GM21619 (cell line): ENCODE results near the gene TRIM45.
A peak's percentile ranks its signal among the peaks of the same experiment; 100 is the strongest.

ENCODE experiments used
- ATAC-seq: cut with Tn5 transposase; IDR thresholded peaks from one replicate; pipeline ENCODE4 v1.9.1; 2021; ENCODE audit not compliant: unreplicated experiment

TRIM45 gene

GRCh38 chr1:117101334-117101733, 20.2 kb downstream of the TRIM45 start:
- no peak for ATAC-seq

GRCh38 chr1:117098287-117098890, 23.2 kb downstream of the TRIM45 start:
- ATAC-seq = no peak

DNA sequence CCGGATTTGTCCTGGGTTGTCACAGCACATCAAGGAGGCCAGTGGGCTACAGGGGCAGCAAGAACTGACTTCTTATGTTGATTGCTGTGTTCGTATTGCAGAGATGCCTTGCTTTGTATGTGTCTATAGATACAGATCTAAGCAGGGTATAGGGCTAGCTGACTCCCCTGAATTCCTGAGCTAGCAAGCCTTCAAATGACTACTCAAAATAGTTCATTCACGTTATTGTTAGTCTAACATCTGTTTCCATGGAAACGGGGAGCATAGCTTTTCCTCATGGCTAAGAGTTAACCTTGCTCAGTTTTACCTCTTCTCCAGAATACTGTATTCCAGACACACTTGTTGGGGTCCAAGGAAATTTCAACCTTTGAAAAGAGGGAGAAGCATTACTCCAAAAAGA, 24.1 kb downstream of the TRIM45 start:
- no peak for ATAC-seq

- no peak for ATAC-seq
These were observed 24.6 kb downstream of the TRIM45 start for GRCh38 chr1:117096951-117097408.

DNA sequence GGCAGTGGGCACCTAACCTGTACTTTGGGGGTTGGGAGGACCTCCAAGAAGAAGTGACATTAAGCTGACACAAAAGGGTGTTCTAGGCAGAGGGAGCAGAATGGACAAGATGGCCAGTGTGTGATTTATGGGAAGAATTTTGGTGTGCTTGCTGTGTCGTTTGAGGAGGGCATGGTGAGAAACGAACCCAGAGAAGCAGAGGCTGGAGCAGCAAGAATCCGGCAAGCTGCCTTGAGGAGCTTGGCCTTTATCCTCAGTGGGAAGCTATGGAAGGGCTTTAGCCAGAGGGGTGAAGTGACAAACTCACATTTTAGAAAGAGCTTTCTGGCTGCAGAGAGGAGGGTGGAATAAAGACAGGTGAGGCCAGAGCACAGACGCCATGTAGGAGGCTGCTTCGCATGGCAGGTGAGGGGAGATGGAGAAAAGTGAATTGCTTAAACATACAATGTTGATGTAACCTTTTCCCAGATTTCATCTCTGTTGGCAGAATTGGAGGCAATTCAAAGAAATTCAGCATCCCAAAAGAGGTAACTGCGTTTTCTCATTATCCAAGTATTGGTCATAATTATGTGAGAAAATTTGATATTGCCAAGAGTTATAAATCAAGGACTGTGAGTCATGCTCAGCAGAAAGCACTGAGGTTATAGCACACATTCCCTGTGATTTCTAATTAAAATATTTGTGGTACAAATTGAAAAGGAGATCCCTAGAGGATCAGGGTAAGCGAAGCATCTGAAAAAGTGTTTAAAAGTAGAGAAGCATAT, 26.5 kb downstream of the TRIM45 start:
- ATAC-seq = no peak

GRCh38 chr1:117093870-117094621, 27.5 kb downstream of the TRIM45 start:
- ATAC-seq = no peak

DNA sequence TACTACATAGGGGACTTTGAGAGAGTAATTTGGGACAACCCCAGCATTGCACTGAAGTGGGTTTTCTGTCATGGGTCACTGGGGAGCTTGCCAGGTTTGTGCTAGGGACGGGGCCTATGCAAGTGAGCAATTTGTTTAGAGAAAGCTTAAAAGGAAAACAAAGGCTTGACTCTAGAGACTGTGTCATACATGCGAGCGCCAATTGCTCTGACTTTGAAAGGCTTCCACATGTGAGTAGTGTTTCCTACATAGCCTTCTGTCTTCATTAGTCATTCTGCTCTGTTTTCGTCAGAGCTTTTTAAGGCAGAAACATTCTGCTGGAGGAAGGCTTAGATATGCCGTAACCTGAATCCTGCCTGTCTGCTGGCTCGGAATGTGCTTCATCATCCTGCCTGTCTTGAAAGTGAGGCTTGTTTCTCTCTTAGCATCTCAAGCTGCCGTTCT, 28.4 kb downstream of the TRIM45 start:
- ATAC-seq = no peak

GRCh38 chr1:117092594-117092993, 29.0 kb downstream of the TRIM45 start:
- no peak for ATAC-seq

- no peak for ATAC-seq
These were observed 31.6 kb downstream of the TRIM45 start for GRCh38 chr1:117089996-117090395.

- ATAC-seq = no peak
These were observed 33.9 kb downstream of the TRIM45 start for GRCh38 chr1:117087686-117088085.

GRCh38 chr1:117084231-117084630, 37.3 kb downstream of the TRIM45 start:
- ATAC-seq = no peak

GRCh38 chr1:117079737-117080136, 41.8 kb downstream of the TRIM45 start:
- no peak for ATAC-seq

DNA sequence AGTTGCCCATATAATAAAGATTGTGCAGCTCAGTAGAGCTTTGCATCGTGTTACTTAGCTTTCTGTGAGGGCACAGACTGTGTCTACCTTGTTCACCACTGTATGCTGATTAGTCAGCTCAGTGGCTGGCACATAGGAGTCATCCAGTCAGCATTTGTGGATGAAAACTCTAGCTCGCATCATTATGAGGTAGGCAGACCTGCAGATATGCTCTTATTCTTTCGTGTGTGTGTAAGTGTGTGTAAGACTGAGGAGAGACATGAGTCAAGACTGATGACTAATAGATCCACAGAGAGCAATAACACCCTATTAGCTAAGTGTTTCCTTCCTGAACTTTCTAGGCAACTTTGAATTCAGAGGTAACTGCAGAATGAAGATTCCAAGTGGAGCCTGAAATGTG, 44.3 kb downstream of the TRIM45 start:
- ATAC-seq = no peak

- no peak for ATAC-seq
These were observed 44.9 kb downstream of the TRIM45 start for GRCh38 chr1:117076648-117077047.

GRCh38 chr1:117070124-117070523, 51.4 kb downstream of the TRIM45 start:
- ATAC-seq = no peak

- ATAC-seq = no peak
These were observed 52.2 kb downstream of the TRIM45 start for GRCh38 chr1:117069220-117069844.

GRCh38 chr1:117068580-117068979, 53.0 kb downstream of the TRIM45 start:
- no peak for ATAC-seq

GRCh38 chr1:117067533-117068370, 53.8 kb downstream of the TRIM45 start:
- ATAC-seq = peak; percentile 54

- ATAC-seq = no peak
These were observed 55.2 kb downstream of the TRIM45 start for GRCh38 chr1:117066367-117066766.

DNA sequence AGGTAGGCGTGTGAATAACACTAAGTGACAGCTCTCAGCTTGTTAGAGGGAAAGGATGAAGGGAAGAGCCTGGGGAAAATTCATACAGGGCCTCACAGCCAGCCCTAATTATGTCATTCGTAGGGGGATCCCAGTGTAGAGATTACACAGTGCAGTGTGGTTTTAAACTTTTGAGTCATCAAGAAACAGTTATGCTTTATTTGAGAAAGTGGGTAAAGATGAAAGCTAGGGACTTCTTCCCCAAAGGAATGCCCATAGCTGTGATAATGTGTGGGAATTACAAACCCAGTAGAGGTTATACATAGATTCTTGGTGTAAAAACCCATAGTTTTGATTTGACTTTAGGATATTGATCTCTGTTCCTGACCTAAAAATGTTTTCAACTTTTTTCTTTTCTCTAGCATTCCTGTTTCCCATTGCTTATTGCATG, 59.5 kb downstream of the TRIM45 start:
- peak; percentile 27 for ATAC-seq
